ENCODE data around the gene PACRG. TPM values are rescaled to one million over a fixed set of nuclear protein-coding genes. Genes with fewer than 3 reads are reported as not detected.

PACRG gene
- total and polyA plus RNA-seq, 2 of the 8 experiments (the other 6 are each of a cell fraction or from before 2014, with no cell fraction given): 0.44 to 0.54 TPM

DNA sequence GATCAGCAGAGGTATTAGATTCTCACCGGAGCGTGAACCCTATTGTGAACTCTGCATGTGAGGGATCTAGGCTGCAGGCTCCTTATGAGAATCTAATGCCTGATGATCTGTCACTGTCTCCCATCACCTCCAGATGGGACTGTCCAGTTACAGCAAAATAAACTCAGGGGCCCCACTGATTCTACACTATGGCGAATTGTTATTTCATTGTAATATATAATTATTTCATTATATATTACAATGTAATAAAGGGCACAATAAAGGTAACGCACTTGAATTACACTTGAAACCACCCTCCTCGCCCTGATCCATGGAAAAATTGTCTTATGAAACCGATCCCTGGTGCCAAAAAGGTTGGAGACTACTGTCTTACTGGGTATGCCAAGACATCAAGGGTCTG, 18.8 kb upstream of the PACRG start:
- DNase-seq (ENCODE audit: low read depth in 1 of 2, low spot score in 2 of 2): no peak
- Histone ChIP-seq H3K56ac (replicated peaks; ENCODE audit: insufficient read length, low read depth, low read length) (no peak overlapping the region), H3K27ac (ENCODE audit: low read depth, low read length) (no peak overlapping the region), H2BK12ac (ENCODE audit: low read depth, low read length) (no peak overlapping the region), H2BK120ac (replicated peaks; ENCODE audit: low read depth, low read length) (no peak overlapping the region), H3K4ac (replicated peaks; ENCODE audit: insufficient read length, low read depth, low read length) (no peak overlapping the region), H3K23me2 (ENCODE audit: low read depth, low read length) (no peaks in the 10 kb centered on the region), H2BK20ac (ENCODE audit: low read length) (no peak overlapping the region), H4K20me1 (replicated peaks in 1 of 2; ENCODE audit: control insufficient read depth in 1 of 2, insufficient read depth in 2 of 2, low read length in 2 of 2) (no peaks in the 10 kb centered on the region), H3K4me3 (ENCODE audit: extremely low read depth in 1 of 4, insufficient read depth in 2 of 4, low read depth in 3 of 4, low read length in 4 of 4) (no peak overlapping the region), H3K23ac (ENCODE audit: insufficient read length) (no peak overlapping the region), H3K4me2 (ENCODE audit: insufficient read depth in 1 of 2, low read depth in 2 of 2, low read length in 2 of 2) (no peak overlapping the region), H3K9me3 (ENCODE audit: insufficient read depth in 2 of 2, low read depth in 1 of 2, low read length in 1 of 2) (peaks cover 0 to 5% of the 10 kb centered on the region in 2 experiments; a peak in 1 of 4 replicates), H3K14ac (ENCODE audit: insufficient read length) (no peak overlapping the region), H3K9ac (replicated peaks in 1 of 4; ENCODE audit: extremely low read depth in 1 of 4, low read depth in 3 of 4, low read length in 3 of 4) (no peak overlapping the region), H3K36me3 (ENCODE audit: control insufficient read depth in 2 of 4, insufficient read depth in 4 of 4, low read length in 3 of 4) (no peaks in the 10 kb centered on the region), H3K79me2 (ENCODE audit: control insufficient read depth in 1 of 2, insufficient read depth in 2 of 2, low read length in 2 of 2) (no peaks in the 10 kb centered on the region), H4K5ac (ENCODE audit: insufficient read length, low read depth, low read length) (no peak overlapping the region), H4K91ac (replicated peaks; ENCODE audit: insufficient read length, low read length) (no peak overlapping the region), H2AK5ac (ENCODE audit: low read depth, low read length) (no peak overlapping the region), H2AFZ (ENCODE audit: low read length) (no peak overlapping the region), H3K4me1 (replicated peaks in 1 of 4; ENCODE audit: control insufficient read depth in 3 of 4, insufficient read depth in 4 of 4, low read length in 3 of 4) (peaks cover 0 to 2% (median 0%) of the 10 kb centered on the region in 4 experiments; a peak in 1 of 7 replicates), H3K27me3 (replicated peaks in 1 of 4; ENCODE audit: control insufficient read depth in 3 of 4, extremely low read depth in 1 of 4, insufficient read depth in 3 of 4, low read length in 3 of 4) (no peaks in the 10 kb centered on the region), H3K18ac (ENCODE audit: extremely low read depth, low read length) (no peak overlapping the region), H3K79me1 (ENCODE audit: low read depth, low read length) (no peaks in the 10 kb centered on the region), H4K8ac (ENCODE audit: extremely low read depth, insufficient read depth, low read length) (no peak overlapping the region), H2BK5ac (ENCODE audit: low read depth, low read length) (no peak overlapping the region), H2BK15ac (ENCODE audit: low read length) (no peak overlapping the region)
- ChIA-PET POLR2A (ENCODE audit: partially characterized antibody) (no interaction called here), CTCF (ENCODE audit: partially characterized antibody) (no interaction called here)
- WGBS, 2 experiments (ENCODE audit: extremely low coverage in 1 of 2, insufficient coverage in 1 of 2, insufficient read length in 1 of 2, insufficient replicate concordance in 2 of 2, low coverage in 1 of 2, low lambda C conversion rate in 2 of 2, missing lambda C conversion rate in 1 of 2): 95% methylated on average over 6 of the region's 6 CpGs; no CpG with 5 or more reads in 1 of the 2 experiments
- no peak for FAIRE-seq
- TF ChIP-seq, protein P1, sequence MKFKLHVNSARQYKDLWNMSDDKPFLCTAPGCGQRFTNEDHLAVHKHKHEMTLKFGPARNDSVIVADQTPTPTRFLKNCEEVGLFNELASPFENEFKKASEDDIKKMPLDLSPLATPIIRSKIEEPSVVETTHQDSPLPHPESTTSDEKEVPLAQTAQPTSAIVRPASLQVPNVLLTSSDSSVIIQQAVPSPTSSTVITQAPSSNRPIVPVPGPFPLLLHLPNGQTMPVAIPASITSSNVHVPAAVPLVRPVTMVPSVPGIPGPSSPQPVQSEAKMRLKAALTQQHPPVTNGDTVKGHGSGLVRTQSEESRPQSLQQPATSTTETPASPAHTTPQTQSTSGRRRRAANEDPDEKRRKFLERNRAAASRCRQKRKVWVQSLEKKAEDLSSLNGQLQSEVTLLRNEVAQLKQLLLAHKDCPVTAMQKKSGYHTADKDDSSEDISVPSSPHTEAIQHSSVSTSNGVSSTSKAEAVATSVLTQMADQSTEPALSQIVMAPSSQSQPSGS (IDR thresholded peaks at IDR 0.05; ENCODE audit: low read length): no peak
- TF ChIP-seq RFX5 (IDR thresholded peaks at IDR 0.05; ENCODE audit: borderline replicate concordance, low read depth, low read length) (no peak), SRF (IDR thresholded peaks at IDR 0.05; ENCODE audit: low read depth, low read length) (no peak), SIX5 (IDR thresholded peaks at IDR 0.05; ENCODE audit: low read depth, low read length) (no peak), NRF1 (IDR thresholded peaks at IDR 0.05; ENCODE audit: low read depth, low read length) (no peak), RAD21 (IDR thresholded peaks at IDR 0.05 in 1 of 2, conservative IDR thresholded peaks at IDR 0.05 in 1 of 2; ENCODE audit: low read depth in 2 of 2, low read length in 2 of 2) (no peak), EZH2 (IDR thresholded peaks at IDR 0.05; ENCODE audit: low read depth, low read length, severe bottlenecking) (no peak), HDAC2 (IDR thresholded peaks at IDR 0.05; ENCODE audit: borderline replicate concordance in 1 of 2, low read depth in 2 of 2, low read length in 2 of 2) (no peak), EP300 (IDR thresholded peaks at IDR 0.05; ENCODE audit: borderline replicate concordance in 1 of 2, low read depth in 2 of 2, low read length in 2 of 2) (no peak)
- TF ChIP-seq, protein P2, sequence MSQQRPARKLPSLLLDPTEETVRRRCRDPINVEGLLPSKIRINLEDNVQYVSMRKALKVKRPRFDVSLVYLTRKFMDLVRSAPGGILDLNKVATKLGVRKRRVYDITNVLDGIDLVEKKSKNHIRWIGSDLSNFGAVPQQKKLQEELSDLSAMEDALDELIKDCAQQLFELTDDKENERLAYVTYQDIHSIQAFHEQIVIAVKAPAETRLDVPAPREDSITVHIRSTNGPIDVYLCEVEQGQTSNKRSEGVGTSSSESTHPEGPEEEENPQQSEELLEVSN (IDR thresholded peaks at IDR 0.05): no peak
